HEK293 (cell line): Measurements from ENCODE around the gene PALM.
"Not testable (repeated sequence)": the region's sequence is repeated elsewhere in the genome, so short reads cannot be mapped to it uniquely, and the experiment has no call there.

ENCODE experiments used
- CTCF ChIA-PET: fragments of 350-600 bp; formaldehyde crosslinking; extraction: SDS; loops from one replicate; lab custom pipeline; 2021; ENCODE audit warnings: antibody characterized with exemption; lab: Yijun Ruan, JAX
- POLR2A ChIA-PET: fragments of 300-600 bp; formaldehyde crosslinking; extraction: SDS; loops from one replicate; lab custom pipeline; 2020; ENCODE audit warnings: antibody characterized with exemption, inconsistent platforms; lab: Yijun Ruan, JAX
- H3K27ac ChIP-seq: fragments of 200-500 bp; sonication (Bioruptor generic); 2 replicates; pipeline ENCODE4 v1.5.1; 2014; ENCODE audit warnings: low read depth, low read length, control low read depth, inconsistent platforms; ENCODE audit errors: extremely low read depth
- H3K36me3 ChIP-seq, 2 experiments: fragments of 200-500 bp in 1 of 2; sonication (Bioruptor generic) in 1 of 2; 1 replicate in 1 of 2; 2 replicates in 1 of 2; pipeline ENCODE4 v1.5.1; 2014 to 2017; ENCODE audit warnings: inconsistent platforms in 2 of 2, low read length in 2 of 2; ENCODE audit not compliant: control insufficient read depth in 2 of 2, insufficient read depth in 1 of 2
- H3K4me1 ChIP-seq: fragments of 200-500 bp; sonication (Bioruptor generic); 2 replicates; pipeline ENCODE4 v1.5.1; 2014; ENCODE audit warnings: mild to moderate bottlenecking, low read length, inconsistent platforms; ENCODE audit not compliant: control insufficient read depth, insufficient read depth
- H3K4me3 ChIP-seq: 2 replicates; pipeline ENCODE4 v1.5.1; 2011; ENCODE audit warnings: low read depth, mild to moderate bottlenecking, control low read depth, low read length, moderate library complexity
- H3K9me3 ChIP-seq: fragments of 200-500 bp; sonication (Bioruptor generic); 2 replicates; pipeline ENCODE4 v1.5.1; 2014; ENCODE audit warnings: low read depth, low read length, inconsistent platforms; ENCODE audit not compliant: control insufficient read depth, insufficient read depth
- ATF2 ChIP-seq: fragments of 450-650 bp; formaldehyde crosslinking; IDR thresholded peaks from 2 replicates; pipeline ENCODE4 v1.5.1; 2016; ENCODE audit warnings: missing biosample characterization, missing genetic modification characterization, low read depth
- FEZF1 ChIP-seq: fragments of 450-650 bp; formaldehyde crosslinking; IDR thresholded peaks from 2 replicates; pipeline ENCODE4 v1.5.1; 2016; ENCODE audit warnings: missing biosample characterization, missing genetic modification characterization
- GFI1B ChIP-seq: fragments of 450-650 bp; formaldehyde crosslinking; IDR thresholded peaks from 2 replicates; pipeline ENCODE4 v1.5.1; 2016; ENCODE audit warnings: missing biosample characterization, missing genetic modification characterization
- KLF8 ChIP-seq: fragments of 450-650 bp; formaldehyde crosslinking; IDR thresholded peaks from 2 replicates; pipeline ENCODE4 v1.5.1; 2016; ENCODE audit warnings: missing biosample characterization, missing genetic modification characterization
- MEIS1 ChIP-seq: sonication (generic); formaldehyde crosslinking; IDR thresholded peaks from 2 replicates; pipeline ENCODE4 v1.8.1; 2022; ENCODE audit warnings: missing genetic modification reagents, mild to moderate bottlenecking, borderline replicate concordance
- OSR2 ChIP-seq: fragments of 450-650 bp; formaldehyde crosslinking; IDR thresholded peaks from 2 replicates; pipeline ENCODE4 v1.5.1; 2016; ENCODE audit warnings: missing biosample characterization, missing genetic modification characterization
- REPIN1 ChIP-seq: fragments of 450-650 bp; formaldehyde crosslinking; IDR thresholded peaks from 2 replicates; pipeline ENCODE4 v1.5.1; 2017; ENCODE audit warnings: missing biosample characterization, missing genetic modification characterization, low read depth
- SP2 ChIP-seq: fragments of 450-650 bp; formaldehyde crosslinking; IDR thresholded peaks from 2 replicates; pipeline ENCODE4 v1.5.1; 2016; ENCODE audit warnings: missing biosample characterization, missing genetic modification characterization
- ZBTB26 ChIP-seq: fragments of 450-650 bp; formaldehyde crosslinking; optimal IDR thresholded peaks from 2 replicates; pipeline ENCODE3; 2016; ENCODE audit warnings: missing biosample characterization, mild to moderate bottlenecking, missing genetic modification characterization
- ZNF16 ChIP-seq: fragments of 450-650 bp; formaldehyde crosslinking; IDR thresholded peaks from 2 replicates; pipeline ENCODE4 v1.5.1; 2016; ENCODE audit warnings: low read depth, missing biosample characterization, missing genetic modification characterization
- ZNF175 ChIP-seq: fragments of 450-650 bp; formaldehyde crosslinking; IDR thresholded peaks from 2 replicates; pipeline ENCODE4 v1.5.1; 2016; ENCODE audit warnings: missing biosample characterization, missing genetic modification characterization
- ZNF510 ChIP-seq: fragments of 450-650 bp; formaldehyde crosslinking; IDR thresholded peaks from 2 replicates; pipeline ENCODE4 v1.5.1; 2018; ENCODE audit warnings: mild to moderate bottlenecking, missing genetic modification characterization, missing biosample characterization; ENCODE audit not compliant: insufficient replicate concordance
- ZNF561 ChIP-seq: fragments of 450-650 bp; IDR thresholded peaks from 2 replicates; pipeline ENCODE4 v1.5.1; 2018; ENCODE audit warnings: missing biosample characterization, missing genetic modification characterization, borderline replicate concordance
- ZNF621 ChIP-seq: fragments of 450-650 bp; formaldehyde crosslinking; IDR thresholded peaks from 2 replicates; pipeline ENCODE4 v1.5.1; 2017; ENCODE audit warnings: missing biosample characterization, missing genetic modification characterization
- ZNF623 ChIP-seq: fragments of 450-650 bp; formaldehyde crosslinking; IDR thresholded peaks from 2 replicates; pipeline ENCODE4 v1.5.1; 2016; ENCODE audit warnings: missing biosample characterization, missing genetic modification characterization
- ZNF670 ChIP-seq: fragments of 450-650 bp; formaldehyde crosslinking; IDR thresholded peaks from 2 replicates; pipeline ENCODE4 v1.5.1; 2016; ENCODE audit warnings: missing biosample characterization, missing genetic modification characterization, low read depth
- ZNF701 ChIP-seq: fragments of 450-650 bp; formaldehyde crosslinking; IDR thresholded peaks from 2 replicates; pipeline ENCODE4 v1.5.1; 2016; ENCODE audit warnings: missing biosample characterization, missing genetic modification characterization
- ZNF837 ChIP-seq: fragments of 450-650 bp; formaldehyde crosslinking; IDR thresholded peaks from 2 replicates; pipeline ENCODE4 v1.5.1; 2016; ENCODE audit warnings: missing biosample characterization, missing genetic modification characterization
- TF ChIP-seq, protein P1 (sequence below): fragments of 450-650 bp; formaldehyde crosslinking; IDR thresholded peaks from 2 replicates; pipeline ENCODE4 v1.5.1; 2016; ENCODE audit warnings: missing biosample characterization, missing genetic modification characterization

PALM gene

DNA sequence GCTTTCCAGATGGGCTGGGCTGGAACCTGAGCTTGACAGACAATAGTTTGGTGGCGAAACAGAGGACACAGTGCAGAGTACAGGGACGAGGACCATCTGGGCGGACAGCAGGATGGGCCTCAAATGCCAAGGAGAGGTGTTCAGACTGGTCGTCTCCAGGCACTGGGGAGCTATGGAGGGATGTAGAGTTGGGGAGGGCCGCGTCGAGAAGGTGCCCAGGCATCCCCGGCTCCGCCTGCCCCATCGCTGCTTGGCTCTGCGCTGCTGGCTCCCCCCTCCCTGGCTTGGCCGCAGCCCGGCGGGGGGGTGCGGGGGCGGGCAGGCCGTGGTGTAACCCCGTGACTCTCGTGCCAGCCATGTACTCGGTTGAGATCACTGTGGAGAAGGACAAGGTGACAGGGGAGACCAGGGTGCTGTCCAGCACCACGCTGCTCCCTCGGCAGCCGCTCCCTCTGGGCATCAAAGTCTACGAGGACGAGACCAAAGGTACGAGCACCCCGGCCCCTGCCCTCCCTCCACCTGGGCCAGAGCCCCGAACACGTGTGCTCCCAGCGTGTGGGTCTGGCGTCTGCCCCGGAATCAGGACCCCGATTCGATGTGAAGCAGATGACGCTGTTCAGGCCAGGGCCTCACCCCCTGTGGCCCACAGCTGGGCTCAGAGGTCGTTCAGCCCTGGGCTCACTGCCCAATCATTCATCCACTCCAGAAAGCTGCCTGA lies 31.4 kb downstream of the PALM start:
- ChIA-PET POLR2A (no interaction called here), CTCF (interaction anchor here (0.5 to 1.4 kb wide), 5 partner anchors 13 to 1897 kb away, joined by 3 to 7 read pairs (median 3); partner anchors contain the start of gene RNF126)
- peaks cover 0 to 9% of the 10 kb centered on the region in 2 experiments; a peak in 1 of 3 replicates for H3K36me3 ChIP-seq
- TF ChIP-seq ZNF670 (tag by site-specific recombination) = no peak
- TF ChIP-seq GFI1B (tag by site-specific recombination) = no peak
- no peak for TF ChIP-seq ZNF701
- TF ChIP-seq ZNF16 (tag by site-specific recombination) = peak; percentile 67; the same call in 1 of the 2 replicates
- TF ChIP-seq ZNF837 (tag by site-specific recombination) = no peak
- TF ChIP-seq OSR2 (tag by site-specific recombination) = no peak
- no peak for TF ChIP-seq ZNF561
- TF ChIP-seq ZNF175 (tag by site-specific recombination) = no peak
- no peak for TF ChIP-seq ZBTB26 (tag by site-specific recombination)
- TF ChIP-seq KLF8 (tag by site-specific recombination) = no peak
- no peak for TF ChIP-seq ATF2
- TF ChIP-seq MEIS1 = no peak
- no peak for TF ChIP-seq REPIN1 (tag by site-specific recombination)
- TF ChIP-seq ZNF510 (tag by site-specific recombination) = no peak
- no peak for TF ChIP-seq FEZF1 (tag by site-specific recombination)
- TF ChIP-seq, protein P1, sequence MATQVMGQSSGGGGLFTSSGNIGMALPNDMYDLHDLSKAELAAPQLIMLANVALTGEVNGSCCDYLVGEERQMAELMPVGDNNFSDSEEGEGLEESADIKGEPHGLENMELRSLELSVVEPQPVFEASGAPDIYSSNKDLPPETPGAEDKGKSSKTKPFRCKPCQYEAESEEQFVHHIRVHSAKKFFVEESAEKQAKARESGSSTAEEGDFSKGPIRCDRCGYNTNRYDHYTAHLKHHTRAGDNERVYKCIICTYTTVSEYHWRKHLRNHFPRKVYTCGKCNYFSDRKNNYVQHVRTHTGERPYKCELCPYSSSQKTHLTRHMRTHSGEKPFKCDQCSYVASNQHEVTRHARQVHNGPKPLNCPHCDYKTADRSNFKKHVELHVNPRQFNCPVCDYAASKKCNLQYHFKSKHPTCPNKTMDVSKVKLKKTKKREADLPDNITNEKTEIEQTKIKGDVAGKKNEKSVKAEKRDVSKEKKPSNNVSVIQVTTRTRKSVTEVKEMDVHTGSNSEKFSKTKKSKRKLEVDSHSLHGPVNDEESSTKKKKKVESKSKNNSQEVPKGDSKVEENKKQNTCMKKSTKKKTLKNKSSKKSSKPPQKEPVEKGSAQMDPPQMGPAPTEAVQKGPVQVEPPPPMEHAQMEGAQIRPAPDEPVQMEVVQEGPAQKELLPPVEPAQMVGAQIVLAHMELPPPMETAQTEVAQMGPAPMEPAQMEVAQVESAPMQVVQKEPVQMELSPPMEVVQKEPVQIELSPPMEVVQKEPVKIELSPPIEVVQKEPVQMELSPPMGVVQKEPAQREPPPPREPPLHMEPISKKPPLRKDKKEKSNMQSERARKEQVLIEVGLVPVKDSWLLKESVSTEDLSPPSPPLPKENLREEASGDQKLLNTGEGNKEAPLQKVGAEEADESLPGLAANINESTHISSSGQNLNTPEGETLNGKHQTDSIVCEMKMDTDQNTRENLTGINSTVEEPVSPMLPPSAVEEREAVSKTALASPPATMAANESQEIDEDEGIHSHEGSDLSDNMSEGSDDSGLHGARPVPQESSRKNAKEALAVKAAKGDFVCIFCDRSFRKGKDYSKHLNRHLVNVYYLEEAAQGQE = 0 out of 2 replicates have a peak, but pooled peaks have one; percentile 39
- no peak for TF ChIP-seq ZNF621 (tag by site-specific recombination)
- TF ChIP-seq SP2 (tag by site-specific recombination) = no peak
- no peak overlapping the region for H3K4me3 ChIP-seq
- H3K9me3 ChIP-seq = no peaks in the 10 kb centered on the region
- H3K27ac ChIP-seq = no peak overlapping the region
- H3K4me1 ChIP-seq = no peaks in the 10 kb centered on the region

- CTCF ChIA-PET = interaction anchor here (0.9 to 1.4 kb wide), 3 partner anchors 33 to 157 kb away, joined by 3 to 7 read pairs (median 3); no protein-coding TSS in a partner anchor
- TF ChIP-seq ZNF623 (tag by site-specific recombination) = peak; percentile 67
- TF ChIP-seq, all 188 proteins: peak for 1; not testable (repeated sequence) for 187
- H3K4me3 ChIP-seq, H3K9me3 ChIP-seq, H3K36me3 ChIP-seq, H3K27ac ChIP-seq, H3K4me1 ChIP-seq: not testable (repeated sequence)
- POLR2A ChIA-PET = interaction anchor here (0.6 kb wide), 1 partner anchor 328 kb away, joined by 3 read pairs; no protein-coding TSS in a partner anchor
These were observed 32.2 kb downstream of the PALM start for GRCh38 chr19:740816-741505.
